ENCODE results near the gene VPS39.

DNA sequence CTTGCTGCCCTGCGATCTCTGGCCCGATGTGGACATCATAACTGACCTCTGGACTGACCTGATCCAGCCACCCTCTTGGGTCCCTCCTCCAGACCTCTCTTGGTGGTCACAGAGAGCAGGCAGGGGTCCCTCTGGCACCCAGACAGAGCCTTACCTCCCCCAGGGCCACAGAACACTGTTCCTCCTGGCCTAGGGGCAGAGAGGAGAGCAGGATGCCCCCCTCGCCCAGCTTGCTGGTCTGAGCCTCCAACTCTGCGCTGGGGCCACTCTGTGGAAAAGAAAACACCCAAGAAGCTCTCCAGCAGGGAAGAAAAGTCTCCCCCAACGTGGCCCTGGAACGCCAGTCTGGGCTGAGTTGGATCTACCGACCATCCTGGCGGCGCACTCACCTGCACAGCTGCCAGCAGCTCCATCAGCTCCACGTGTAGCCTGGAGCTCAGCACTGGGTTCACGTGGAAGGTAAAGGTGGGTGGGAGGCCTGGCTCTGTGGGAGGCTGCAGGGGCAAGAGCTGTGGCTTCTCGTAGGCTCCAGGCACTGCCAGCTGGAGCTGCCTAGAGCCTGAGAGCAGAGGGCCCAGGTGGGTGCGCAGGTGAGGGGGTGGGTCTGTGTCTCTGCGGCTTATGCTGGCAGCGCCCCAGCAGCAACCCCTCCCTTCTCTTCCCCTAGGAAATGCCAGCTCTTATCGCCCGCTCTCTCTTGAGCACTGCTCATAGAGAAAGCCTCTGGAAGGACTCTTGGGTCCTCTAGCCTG is 57.7 kb downstream of the VPS39 start:
- no peak for TF ChIP-seq ZNF184 (tag by site-specific recombination; IDR thresholded peaks at IDR 0.05)
- no peak for TF ChIP-seq ZSCAN5A (tag by site-specific recombination; IDR thresholded peaks at IDR 0.05)
- TF ChIP-seq CTCF (tag by site-specific recombination; IDR thresholded peaks at IDR 0.05), result no peak
- TF ChIP-seq, protein P1, sequence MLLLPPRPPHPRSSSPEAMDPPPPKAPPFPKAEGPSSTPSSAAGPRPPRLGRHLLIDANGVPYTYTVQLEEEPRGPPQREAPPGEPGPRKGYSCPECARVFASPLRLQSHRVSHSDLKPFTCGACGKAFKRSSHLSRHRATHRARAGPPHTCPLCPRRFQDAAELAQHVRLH (tag by site-specific recombination; IDR thresholded peaks at IDR 0.05), result no peak
- TF ChIP-seq, protein P2, sequence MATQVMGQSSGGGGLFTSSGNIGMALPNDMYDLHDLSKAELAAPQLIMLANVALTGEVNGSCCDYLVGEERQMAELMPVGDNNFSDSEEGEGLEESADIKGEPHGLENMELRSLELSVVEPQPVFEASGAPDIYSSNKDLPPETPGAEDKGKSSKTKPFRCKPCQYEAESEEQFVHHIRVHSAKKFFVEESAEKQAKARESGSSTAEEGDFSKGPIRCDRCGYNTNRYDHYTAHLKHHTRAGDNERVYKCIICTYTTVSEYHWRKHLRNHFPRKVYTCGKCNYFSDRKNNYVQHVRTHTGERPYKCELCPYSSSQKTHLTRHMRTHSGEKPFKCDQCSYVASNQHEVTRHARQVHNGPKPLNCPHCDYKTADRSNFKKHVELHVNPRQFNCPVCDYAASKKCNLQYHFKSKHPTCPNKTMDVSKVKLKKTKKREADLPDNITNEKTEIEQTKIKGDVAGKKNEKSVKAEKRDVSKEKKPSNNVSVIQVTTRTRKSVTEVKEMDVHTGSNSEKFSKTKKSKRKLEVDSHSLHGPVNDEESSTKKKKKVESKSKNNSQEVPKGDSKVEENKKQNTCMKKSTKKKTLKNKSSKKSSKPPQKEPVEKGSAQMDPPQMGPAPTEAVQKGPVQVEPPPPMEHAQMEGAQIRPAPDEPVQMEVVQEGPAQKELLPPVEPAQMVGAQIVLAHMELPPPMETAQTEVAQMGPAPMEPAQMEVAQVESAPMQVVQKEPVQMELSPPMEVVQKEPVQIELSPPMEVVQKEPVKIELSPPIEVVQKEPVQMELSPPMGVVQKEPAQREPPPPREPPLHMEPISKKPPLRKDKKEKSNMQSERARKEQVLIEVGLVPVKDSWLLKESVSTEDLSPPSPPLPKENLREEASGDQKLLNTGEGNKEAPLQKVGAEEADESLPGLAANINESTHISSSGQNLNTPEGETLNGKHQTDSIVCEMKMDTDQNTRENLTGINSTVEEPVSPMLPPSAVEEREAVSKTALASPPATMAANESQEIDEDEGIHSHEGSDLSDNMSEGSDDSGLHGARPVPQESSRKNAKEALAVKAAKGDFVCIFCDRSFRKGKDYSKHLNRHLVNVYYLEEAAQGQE (tag by site-specific recombination; IDR thresholded peaks at IDR 0.05), result no peak
- TF ChIP-seq ZNF544 (tag by site-specific recombination; IDR thresholded peaks at IDR 0.05), result no peak
- TF ChIP-seq, protein P3, sequence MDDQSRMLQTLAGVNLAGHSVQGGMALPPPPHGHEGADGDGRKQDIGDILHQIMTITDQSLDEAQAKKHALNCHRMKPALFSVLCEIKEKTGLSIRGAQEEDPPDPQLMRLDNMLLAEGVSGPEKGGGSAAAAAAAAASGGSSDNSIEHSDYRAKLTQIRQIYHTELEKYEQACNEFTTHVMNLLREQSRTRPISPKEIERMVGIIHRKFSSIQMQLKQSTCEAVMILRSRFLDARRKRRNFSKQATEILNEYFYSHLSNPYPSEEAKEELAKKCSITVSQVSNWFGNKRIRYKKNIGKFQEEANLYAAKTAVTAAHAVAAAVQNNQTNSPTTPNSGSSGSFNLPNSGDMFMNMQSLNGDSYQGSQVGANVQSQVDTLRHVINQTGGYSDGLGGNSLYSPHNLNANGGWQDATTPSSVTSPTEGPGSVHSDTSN (CRISPR knock-in tag; IDR thresholded peaks at IDR 0.05), result no peak
- TF ChIP-seq ZNF623 (tag by site-specific recombination; IDR thresholded peaks at IDR 0.05), result no peak
- TF ChIP-seq ZNF112 (tag by site-specific recombination; IDR thresholded peaks at IDR 0.05), result no peak
- TF ChIP-seq, protein P4, sequence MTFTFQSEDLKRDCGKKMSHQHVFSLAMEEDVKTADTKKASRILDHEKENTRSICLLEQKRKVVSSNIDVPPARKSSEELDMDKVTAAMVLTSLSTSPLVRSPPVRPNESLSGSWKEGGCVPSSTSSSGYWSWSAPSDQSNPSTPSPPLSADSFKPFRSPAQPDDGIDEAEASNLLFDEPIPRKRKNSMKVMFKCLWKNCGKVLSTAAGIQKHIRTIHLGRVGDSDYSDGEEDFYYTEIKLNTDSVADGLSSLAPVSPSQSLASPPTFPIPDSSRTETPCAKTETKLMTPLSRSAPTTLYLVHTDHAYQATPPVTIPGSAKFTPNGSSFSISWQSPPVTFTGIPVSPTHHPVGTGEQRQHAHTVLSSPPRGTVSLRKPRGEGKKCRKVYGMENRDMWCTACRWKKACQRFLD (tag by site-specific recombination; IDR thresholded peaks at IDR 0.05), result no peak
- TF ChIP-seq ZBTB17 (tag by site-specific recombination; IDR thresholded peaks at IDR 0.05), result no peak
